C4-2B (cell line): ENCODE results near the gene LDLR.

Experiments
- CTCF ChIP-seq: fragments of 450-650 bp; conservative IDR thresholded peaks from 2 replicates; pipeline ENCODE4 v1.5.1; 2017; ENCODE audit warnings: mild to moderate bottlenecking
- ZFX ChIP-seq: fragments of 450-650 bp; IDR thresholded peaks from 2 replicates; pipeline ENCODE4 v1.6.1; 2017

- no peak for TF ChIP-seq CTCF
- no peak for TF ChIP-seq ZFX
Measured at GRCh38 chr19:11101057-11101456, 11.8 kb downstream of the LDLR start.
